Measurements from ENCODE around the gene SLC22A14. TPM values are rescaled to one million over a fixed set of nuclear protein-coding genes. Genes with fewer than 3 reads are reported as not detected.

The SLC22A14 gene
- total RNA-seq = 0.16 TPM

GRCh38 chr3:38281895-38282686 is at the start of gene SLC22A14:
TSS of gene SLC22A14 (plus strand) at chr3:38282294. CDS start at chr3:38306027, 23,733 bp downstream.

GRCh38 chr3:38265604-38266307 is 16.3 kb upstream of the SLC22A14 start, which contains the start of gene SLC22A13:
TSS of gene SLC22A13 (plus strand) at chr3:38265812. CDS start at chr3:38265861, 49 bp downstream.

GRCh38 chr3:38346587-38347410 is 64.7 kb downstream of the SLC22A14 start, which contains the start of gene XYLB:
TSS of gene XYLB (plus strand) at chr3:38346785. CDS start at chr3:38346869, 84 bp downstream.

Other genes starting within 250 kb of the SLC22A14 start
- gene DLEC1, start 243.1 kb upstream of the SLC22A14 start, total RNA-seq = 0.33 TPM
- 38.9 TPM for gene ACAA1, start 145.2 kb upstream of the SLC22A14 start, total RNA-seq
- gene MYD88, start 143.6 kb upstream of the SLC22A14 start, total RNA-seq = 20.4 TPM
- 48.1 TPM for gene OXSR1, start 116.8 kb upstream of the SLC22A14 start, total RNA-seq
- 0.27 TPM for gene SLC22A13, start 16.5 kb upstream of the SLC22A14 start, total RNA-seq
- 9.3 TPM for gene XYLB, start 64.5 kb downstream of the SLC22A14 start, total RNA-seq
- 55.0 TPM for gene ACVR2B, start 171.6 kb downstream of the SLC22A14 start, total RNA-seq
- gene EXOG, start 214.0 kb downstream of the SLC22A14 start, total RNA-seq = 26.0 TPM

All from camera-type eye (tissue), 1 donor.